Neural cell (in vitro differentiated cells): ENCODE results near the gene MAN2A2. TPM values are rescaled to one million over a fixed set of nuclear protein-coding genes. Genes with fewer than 3 reads are reported as not detected.

ENCODE experiments used
- H2AFZ ChIP-seq: fragments of 200-600, 300-800 bp; sonication (generic), shearing (Covaris generic); 2 replicates; pipeline ENCODE4 v1.6.0; 2014; ENCODE audit warnings: low read depth, mild to moderate bottlenecking, antibody characterized with exemption, low read length, moderate library complexity
- H3F3A ChIP-seq: fragments of 200-600 bp; shearing (Covaris generic); 2 replicates; pipeline ENCODE4 v1.6.1; 2016; ENCODE audit warnings: mild to moderate bottlenecking, moderate library complexity, mixed read lengths, antibody characterized with exemption, low read length; ENCODE audit not compliant: insufficient read depth, poor library complexity, severe bottlenecking
- H3K27ac ChIP-seq: fragments of 200-600, 300-800 bp; sonication (generic), shearing (Covaris generic); 2 replicates; pipeline ENCODE4 v1.5.1; 2014; ENCODE audit warnings: mild to moderate bottlenecking, low read length, moderate library complexity
- H3K27me3 ChIP-seq: fragments of 300-800, 200-600 bp; sonication (generic), shearing (Covaris generic); 2 replicates; pipeline ENCODE4 v1.6.0; 2014; ENCODE audit warnings: mild to moderate bottlenecking, low read depth, low read length, moderate library complexity; ENCODE audit not compliant: insufficient read depth
- H3K36me3 ChIP-seq: fragments of 300-800, 200-600 bp; sonication (generic), shearing (Covaris generic); 2 replicates; pipeline ENCODE4 v1.5.1; 2014; ENCODE audit warnings: mild to moderate bottlenecking, antibody characterized with exemption, low read length, moderate library complexity; ENCODE audit not compliant: insufficient read depth
- H3K4me2 ChIP-seq: fragments of 300-800, 200-600 bp; sonication (generic), shearing (Covaris generic); 2 replicates; pipeline ENCODE4 v1.6.0; 2014; ENCODE audit warnings: mild to moderate bottlenecking, low read length
- H3K4me3 ChIP-seq: fragments of 300-800, 200-600 bp; sonication (generic), shearing (Covaris generic); 2 replicates; pipeline ENCODE4 v1.5.1; 2014; ENCODE audit warnings: mild to moderate bottlenecking, low read length, moderate library complexity
- H3K79me2 ChIP-seq: fragments of 200-600 bp; shearing (Covaris generic); replicated peaks from 2 replicates; pipeline ENCODE4 v1.6.0; 2014; ENCODE audit warnings: mild to moderate bottlenecking, low read length, moderate library complexity; ENCODE audit not compliant: insufficient read depth
- H3K9ac ChIP-seq: fragments of 300-800, 200-600 bp; sonication (generic), shearing (Covaris generic); 2 replicates; pipeline ENCODE4 v1.6.1; 2016; ENCODE audit warnings: mild to moderate bottlenecking, low read length, mixed read lengths
- H3K9me2 ChIP-seq: fragments of 200-600 bp; shearing (Covaris generic); 2 replicates; pipeline ENCODE4 v1.6.1; 2016; ENCODE audit warnings: mild to moderate bottlenecking, low read length, mixed read lengths; ENCODE audit not compliant: insufficient read depth
- H3K9me3 ChIP-seq: fragments of 200-600, 300-800 bp; sonication (generic), shearing (Covaris generic); 2 replicates; pipeline ENCODE4 v1.6.1; 2016; ENCODE audit warnings: mild to moderate bottlenecking, mixed run types, low read length, moderate library complexity, mixed read lengths
- H4K20me1 ChIP-seq: fragments of 200-600 bp; shearing (Covaris generic); 2 replicates; pipeline ENCODE4 v1.6.1; 2016; ENCODE audit warnings: mild to moderate bottlenecking, mixed run types; ENCODE audit not compliant: insufficient read depth
- CTCF ChIP-seq: fragments of 450-650 bp; IDR thresholded peaks from 2 replicates; pipeline ENCODE4 v1.5.1; 2014; ENCODE audit warnings: antibody characterized with exemption, mild to moderate bottlenecking, moderate library complexity; ENCODE audit not compliant: poor library complexity, severe bottlenecking
- EP300 ChIP-seq: fragments of 450-650 bp; conservative IDR thresholded peaks from 2 replicates; pipeline ENCODE4 v1.6.1; 2014; ENCODE audit warnings: antibody characterized with exemption, mild to moderate bottlenecking, moderate library complexity; ENCODE audit not compliant: poor library complexity, severe bottlenecking
- EZH2 ChIP-seq: fragments of 200-600, 300-800 bp; shearing (Covaris generic), sonication (generic); IDR thresholded peaks from 2 replicates; pipeline ENCODE4 v1.6.1; 2014; ENCODE audit warnings: antibody characterized with exemption, low read length, borderline replicate concordance, mild to moderate bottlenecking; ENCODE audit not compliant: insufficient read depth, poor library complexity, severe bottlenecking
- MXI1 ChIP-seq: fragments of 450-650 bp; conservative IDR thresholded peaks from 2 replicates; pipeline ENCODE4 v1.6.1; 2014; ENCODE audit warnings: antibody characterized with exemption, mild to moderate bottlenecking; ENCODE audit not compliant: poor library complexity, severe bottlenecking
- POLR2AphosphoS5 ChIP-seq: IDR thresholded peaks from 2 replicates; pipeline ENCODE4 v1.6.1; 2012
- RAD21 ChIP-seq: fragments of 450-650 bp; conservative IDR thresholded peaks from 2 replicates; pipeline ENCODE4 v1.6.1; 2014; ENCODE audit warnings: antibody characterized with exemption, mild to moderate bottlenecking, moderate library complexity
- REST ChIP-seq: IDR thresholded peaks from 2 replicates; pipeline ENCODE4 v1.6.1; 2012; ENCODE audit warnings: borderline replicate concordance
- SMC3 ChIP-seq: fragments of 450-650 bp; conservative IDR thresholded peaks from 2 replicates; pipeline ENCODE4 v1.6.1; 2014; ENCODE audit warnings: antibody characterized with exemption, mild to moderate bottlenecking, moderate library complexity; ENCODE audit not compliant: poor library complexity
- TAF1 ChIP-seq: IDR thresholded peaks from 2 replicates; pipeline ENCODE4 v1.6.1; 2012; ENCODE audit warnings: low read depth
- polyA plus RNA-seq: library from polyadenylated mRNA; depleted of rRNA; stranded (reverse); fragments of >200 nt; gene quantifications from 2 replicates; pipeline ENCODE4 v1.2.3, GENCODE V29; 2014

MAN2A2 gene
- polyA plus RNA-seq, 1 donor from 2014 or later = 59.8 TPM

- H2AFZ ChIP-seq = no peak overlapping the region
- TF ChIP-seq EZH2 = no peak
- no peak for TF ChIP-seq RAD21
- no peak for TF ChIP-seq SMC3
- no peak for TF ChIP-seq CTCF
- TF ChIP-seq EP300 = no peak
- no peak for TF ChIP-seq POLR2AphosphoS5
- no peak for TF ChIP-seq REST
- TF ChIP-seq TAF1 = no peak
- no peak for TF ChIP-seq MXI1
- no peak overlapping the region for H3K27ac ChIP-seq
- H3K79me2 ChIP-seq = no peaks in the 10 kb centered on the region
- peaks cover 8% of the 10 kb centered on the region for H3K36me3 ChIP-seq
- H3K9ac ChIP-seq = no peak overlapping the region
- H3F3A ChIP-seq = no peaks in the 10 kb centered on the region
- H3K27me3 ChIP-seq = no peaks in the 10 kb centered on the region
- H3K9me2 ChIP-seq = no peaks in the 10 kb centered on the region
- H3K4me3 ChIP-seq = no peak overlapping the region
- no peak overlapping the region for H3K4me2 ChIP-seq
- no peaks in the 10 kb centered on the region for H4K20me1 ChIP-seq
- H3K9me3 ChIP-seq = no peaks in the 10 kb centered on the region
Measured at GRCh38 chr15:90946538-90946937, 43.4 kb downstream of the MAN2A2 start.

DNA sequence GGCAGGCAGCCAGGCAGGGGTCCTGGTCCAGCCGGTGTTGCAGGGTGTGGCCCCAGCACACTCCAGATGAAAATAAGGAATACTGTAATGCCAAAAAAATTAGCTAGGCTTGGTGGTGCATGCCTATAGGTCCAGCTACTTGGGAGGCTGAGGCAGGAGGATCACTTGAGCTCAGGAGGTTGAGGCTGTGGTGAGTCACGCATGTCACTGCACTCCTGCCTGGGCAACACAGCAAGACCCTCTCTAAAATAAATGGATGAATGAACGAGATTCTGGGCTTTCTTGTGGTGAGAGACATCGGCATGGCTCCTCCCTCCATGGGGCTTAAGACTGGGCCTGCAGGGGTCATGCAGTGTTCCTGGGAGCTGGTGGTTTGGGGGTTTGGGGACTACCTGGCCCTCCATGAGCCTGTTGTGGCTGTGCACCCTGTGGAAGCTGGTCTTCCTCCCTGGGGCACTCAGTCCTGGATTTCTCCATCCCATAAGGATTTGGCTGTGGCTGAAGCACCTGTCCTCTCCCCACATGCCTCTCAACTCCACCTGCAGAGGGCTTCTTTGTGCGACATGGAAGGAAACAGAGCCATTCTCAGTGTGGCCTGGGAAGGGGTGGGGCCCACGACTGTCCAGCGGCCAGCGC lies 44.0 kb downstream of the MAN2A2 start:
- no peak overlapping the region for H3K9ac ChIP-seq
- no peaks in the 10 kb centered on the region for H4K20me1 ChIP-seq
- H3K27ac ChIP-seq = no peak overlapping the region
- TF ChIP-seq POLR2AphosphoS5 (no peak), CTCF (no peak), MXI1 (no peak), TAF1 (no peak), EZH2 (no peak), RAD21 (no peak), REST (no peak), EP300 (no peak), SMC3 (no peak)
- H3K9me2 ChIP-seq = no peaks in the 10 kb centered on the region
- no peaks in the 10 kb centered on the region for H3K9me3 ChIP-seq
- no peaks in the 10 kb centered on the region for H3K79me2 ChIP-seq
- no peak overlapping the region for H2AFZ ChIP-seq
- H3F3A ChIP-seq = no peaks in the 10 kb centered on the region
- H3K36me3 ChIP-seq = peaks cover 7% of the 10 kb centered on the region
- no peak overlapping the region for H3K4me2 ChIP-seq
- no peak overlapping the region for H3K4me3 ChIP-seq
- H3K27me3 ChIP-seq = no peaks in the 10 kb centered on the region
